Fibroblast of villous mesenchyme (primary cell): ENCODE measurements around the gene TNFRSF8. TPM values are rescaled to one million over a fixed set of nuclear protein-coding genes. Genes with fewer than 3 reads are reported as not detected.

Experiments used
- DNase-seq: peaks from one replicate; pipeline ENCODE4 v3.0.0-alpha.2; 2010; ENCODE audit warnings: low read depth
- H3K4me3 ChIP-seq: 2 replicates; pipeline ENCODE4 v1.5.1; 2011; ENCODE audit warnings: low read depth, mild to moderate bottlenecking, low read length
- total RNA-seq: library from RNA; depleted of rRNA; stranded (reverse); fragments of >200 nt; gene quantifications from 2 replicates; pipeline ENCODE4 v1.2.3, GENCODE V29; 2012
- TF ChIP-seq, protein P1 (sequence below): IDR thresholded peaks from 2 replicates; pipeline ENCODE4 v1.5.1; 2012; ENCODE audit warnings: low read depth, mild to moderate bottlenecking, low read length; ENCODE audit not compliant: insufficient read depth

The TNFRSF8 gene
- total RNA-seq, 1 donor = 0.86 TPM

GRCh38 chr1:12021616-12022015 is 41.5 kb upstream of the TNFRSF8 start:
- no peak for DNase-seq
- no peak overlapping the region for H3K4me3 ChIP-seq
- TF ChIP-seq, protein P1, sequence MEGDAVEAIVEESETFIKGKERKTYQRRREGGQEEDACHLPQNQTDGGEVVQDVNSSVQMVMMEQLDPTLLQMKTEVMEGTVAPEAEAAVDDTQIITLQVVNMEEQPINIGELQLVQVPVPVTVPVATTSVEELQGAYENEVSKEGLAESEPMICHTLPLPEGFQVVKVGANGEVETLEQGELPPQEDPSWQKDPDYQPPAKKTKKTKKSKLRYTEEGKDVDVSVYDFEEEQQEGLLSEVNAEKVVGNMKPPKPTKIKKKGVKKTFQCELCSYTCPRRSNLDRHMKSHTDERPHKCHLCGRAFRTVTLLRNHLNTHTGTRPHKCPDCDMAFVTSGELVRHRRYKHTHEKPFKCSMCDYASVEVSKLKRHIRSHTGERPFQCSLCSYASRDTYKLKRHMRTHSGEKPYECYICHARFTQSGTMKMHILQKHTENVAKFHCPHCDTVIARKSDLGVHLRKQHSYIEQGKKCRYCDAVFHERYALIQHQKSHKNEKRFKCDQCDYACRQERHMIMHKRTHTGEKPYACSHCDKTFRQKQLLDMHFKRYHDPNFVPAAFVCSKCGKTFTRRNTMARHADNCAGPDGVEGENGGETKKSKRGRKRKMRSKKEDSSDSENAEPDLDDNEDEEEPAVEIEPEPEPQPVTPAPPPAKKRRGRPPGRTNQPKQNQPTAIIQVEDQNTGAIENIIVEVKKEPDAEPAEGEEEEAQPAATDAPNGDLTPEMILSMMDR = no peak

GRCh38 chr1:12022036-12022435 is 41.1 kb upstream of the TNFRSF8 start:
- H3K4me3 ChIP-seq = no peak overlapping the region
- DNase-seq = no peak
- TF ChIP-seq, protein P1 = no peak

GRCh38 chr1:12026586-12026985 is 36.5 kb upstream of the TNFRSF8 start:
- DNase-seq = no peak
- H3K4me3 ChIP-seq = no peak overlapping the region
- TF ChIP-seq, protein P1 = no peak

DNA sequence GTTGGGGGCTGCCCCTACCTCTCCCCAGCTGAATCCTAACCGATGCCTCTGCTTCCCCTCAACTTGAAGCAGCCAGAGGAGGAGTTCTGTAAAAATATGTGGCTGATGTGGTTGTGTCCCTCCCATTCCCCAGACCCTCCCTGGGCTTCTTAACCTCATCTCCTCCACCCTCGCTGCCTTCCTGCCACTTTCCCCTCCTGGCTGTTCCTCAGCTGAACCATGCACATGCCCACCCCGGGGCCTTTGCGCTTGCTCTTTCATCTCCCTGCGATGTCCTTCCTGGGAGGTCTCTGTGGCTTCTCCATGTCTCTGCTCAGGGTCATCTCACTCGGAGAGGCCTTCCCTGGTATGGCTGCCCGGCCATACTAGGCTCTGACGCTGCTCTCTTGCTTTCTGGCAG is 34.9 kb upstream of the TNFRSF8 start:
- no peak for DNase-seq
- TF ChIP-seq, protein P1 = no peak
- H3K4me3 ChIP-seq = no peak overlapping the region

- DNase-seq = no peak
- H3K4me3 ChIP-seq = no peak overlapping the region
- TF ChIP-seq, protein P1 = no peak
Measured at GRCh38 chr1:12028957-12029511, 34.1 kb upstream of the TNFRSF8 start.

DNA sequence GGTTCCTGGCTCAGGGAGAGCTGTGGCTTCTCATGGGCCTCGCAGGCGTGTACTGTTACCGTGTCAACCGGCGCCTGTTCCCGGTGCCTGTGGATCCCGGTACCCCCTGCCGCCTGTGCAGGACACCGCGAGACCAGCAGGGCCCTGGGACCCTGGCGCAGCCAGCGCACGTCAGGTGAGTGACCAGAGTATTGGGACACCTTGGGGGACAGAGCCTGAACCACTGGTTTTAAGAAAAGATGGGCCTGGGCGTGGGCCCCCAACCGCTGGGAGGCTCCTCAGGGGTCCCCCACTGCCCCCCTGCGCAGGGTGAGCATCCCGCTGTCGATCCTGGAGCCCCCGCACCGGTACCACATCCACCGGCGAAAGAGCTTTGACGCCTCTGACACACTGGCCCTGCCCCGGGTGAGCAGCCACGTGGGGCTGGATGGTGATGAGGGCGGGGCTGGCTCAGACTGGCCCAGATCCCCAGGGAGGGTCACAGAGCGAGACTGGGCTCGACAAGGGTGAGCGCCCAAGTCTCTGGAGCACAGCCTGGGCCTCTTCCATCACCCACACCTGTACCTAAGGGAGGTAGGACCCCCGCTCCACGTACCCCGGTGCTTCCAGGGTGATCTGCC is 33.3 kb upstream of the TNFRSF8 start:
- H3K4me3 ChIP-seq = no peak overlapping the region
- no peak for DNase-seq
- TF ChIP-seq, protein P1 = no peak
